NT2/D1 (cell line): ENCODE data around the gene ADTRP.

Experiments
- YY1 ChIP-seq: IDR thresholded peaks from 2 replicates; pipeline ENCODE4 v1.6.1; 2011; ENCODE audit not compliant: insufficient read length, insufficient read depth
- ZNF274 ChIP-seq: IDR thresholded peaks from 2 replicates; pipeline ENCODE4 v1.6.1; 2011; ENCODE audit warnings: mild to moderate bottlenecking, low read depth, low read length

- no peak for TF ChIP-seq YY1
- no peak for TF ChIP-seq ZNF274
These were observed 36.2 kb upstream of the ADTRP start for GRCh38 chr6:11814819-11815218.
